Hepatocyte (in vitro differentiated cells): Measurements from ENCODE around the gene NAA11. TPM values are rescaled to one million over a fixed set of nuclear protein-coding genes. Genes with fewer than 3 reads are reported as not detected.

Source experiments
- DNase-seq: peaks from one replicate; pipeline ENCODE4 v3.0.0-alpha.2; 2016; ENCODE audit warnings: low spot score
- H2AFZ ChIP-seq: fragments of 200-600 bp; sonication (generic); 2 replicates; pipeline ENCODE4 v1.6.0; 2016; ENCODE audit warnings: antibody characterized with exemption, mild to moderate bottlenecking
- H3K27ac ChIP-seq: fragments of 200-600 bp; sonication (generic); 2 replicates; pipeline ENCODE4 v1.5.1; 2016; ENCODE audit warnings: mild to moderate bottlenecking
- H3K27me3 ChIP-seq: fragments of 200-600 bp; sonication (generic); 2 replicates; pipeline ENCODE4 v1.6.1; 2016
- H3K36me3 ChIP-seq: fragments of 200-600 bp; sonication (generic); replicated peaks from 2 replicates; pipeline ENCODE4 v1.5.1; 2016; ENCODE audit warnings: low read depth; ENCODE audit not compliant: insufficient read depth
- H3K4me1 ChIP-seq: fragments of 200-600 bp; sonication (generic); 2 replicates; pipeline ENCODE4 v1.5.1; 2016; ENCODE audit warnings: mild to moderate bottlenecking, moderate library complexity; ENCODE audit not compliant: insufficient read depth
- H3K4me2 ChIP-seq: fragments of 200-600 bp; sonication (generic); 2 replicates; pipeline ENCODE4 v1.6.0; 2016
- H3K4me3 ChIP-seq: fragments of 200-600 bp; sonication (generic); 2 replicates; pipeline ENCODE4 v1.5.1; 2016; ENCODE audit warnings: mild to moderate bottlenecking
- H3K79me2 ChIP-seq: fragments of 200-600 bp; sonication (generic); 2 replicates; pipeline ENCODE4 v1.6.0; 2017; ENCODE audit warnings: mild to moderate bottlenecking
- H3K9me2 ChIP-seq: fragments of 200-600 bp; sonication (generic); replicated peaks from 2 replicates; pipeline ENCODE4 v1.6.0; 2017; ENCODE audit warnings: mild to moderate bottlenecking; ENCODE audit not compliant: insufficient read depth
- H3K9me3 ChIP-seq: fragments of 200-600 bp; sonication (generic); 2 replicates; pipeline ENCODE4 v1.5.1; 2016; ENCODE audit warnings: low read depth, mild to moderate bottlenecking
- H4K20me1 ChIP-seq: fragments of 200-600 bp; sonication (generic); 2 replicates; pipeline ENCODE4 v1.6.0; 2016; ENCODE audit warnings: mild to moderate bottlenecking; ENCODE audit not compliant: insufficient read depth, poor library complexity, severe bottlenecking
- EZH2 ChIP-seq: fragments of 200-600 bp; sonication (generic); IDR thresholded peaks from 2 replicates; pipeline ENCODE4 v1.6.1; 2016; ENCODE audit warnings: antibody characterized with exemption, mild to moderate bottlenecking, borderline replicate concordance
- EZH2phosphoT487 ChIP-seq: fragments of 200-600 bp; sonication (generic); IDR thresholded peaks from one replicate; pipeline ENCODE4 v1.6.1; 2018; ENCODE audit warnings: antibody characterized with exemption, mild to moderate bottlenecking, low read depth, moderate library complexity; ENCODE audit not compliant: unreplicated experiment, severe bottlenecking
- WGBS: methylation state at CpG from one replicate; pipeline ENCODE4 v1.1.6; 2016; ENCODE audit warnings: low lambda C conversion rate; ENCODE audit errors: missing lambda C conversion rate; 5-methylcytosine and 5-hydroxymethylcytosine counted together
- polyA plus RNA-seq: library from polyadenylated mRNA; unstranded; fragments of >200 nt; fragmentation: Nextera tagmentation; extraction: Ambion mirVana; gene quantifications from 2 replicates; pipeline ENCODE4 v1.2.1, GENCODE V29; 2016
- total RNA-seq: library from RNA; depleted of rRNA; stranded (reverse); fragments of >200 nt; gene quantifications from 2 replicates; pipeline ENCODE4 v1.2.3, GENCODE V29; 2014
- TF ChIP-seq, protein P1 (sequence below): fragments of 200-600 bp; sonication (generic); IDR thresholded peaks from 2 replicates; pipeline ENCODE4 v1.5.1; 2016; ENCODE audit warnings: antibody characterized with exemption, mild to moderate bottlenecking; ENCODE audit not compliant: poor library complexity

The NAA11 gene
- total and polyA plus RNA-seq, 2 experiments from 2014 or later, result not detected

GRCh38 chr4:79319975-79320374 lies 5.9 kb downstream of the NAA11 start:
- TF ChIP-seq EZH2phosphoT487 (no peak), EZH2 (no peak)
- TF ChIP-seq, protein P1, sequence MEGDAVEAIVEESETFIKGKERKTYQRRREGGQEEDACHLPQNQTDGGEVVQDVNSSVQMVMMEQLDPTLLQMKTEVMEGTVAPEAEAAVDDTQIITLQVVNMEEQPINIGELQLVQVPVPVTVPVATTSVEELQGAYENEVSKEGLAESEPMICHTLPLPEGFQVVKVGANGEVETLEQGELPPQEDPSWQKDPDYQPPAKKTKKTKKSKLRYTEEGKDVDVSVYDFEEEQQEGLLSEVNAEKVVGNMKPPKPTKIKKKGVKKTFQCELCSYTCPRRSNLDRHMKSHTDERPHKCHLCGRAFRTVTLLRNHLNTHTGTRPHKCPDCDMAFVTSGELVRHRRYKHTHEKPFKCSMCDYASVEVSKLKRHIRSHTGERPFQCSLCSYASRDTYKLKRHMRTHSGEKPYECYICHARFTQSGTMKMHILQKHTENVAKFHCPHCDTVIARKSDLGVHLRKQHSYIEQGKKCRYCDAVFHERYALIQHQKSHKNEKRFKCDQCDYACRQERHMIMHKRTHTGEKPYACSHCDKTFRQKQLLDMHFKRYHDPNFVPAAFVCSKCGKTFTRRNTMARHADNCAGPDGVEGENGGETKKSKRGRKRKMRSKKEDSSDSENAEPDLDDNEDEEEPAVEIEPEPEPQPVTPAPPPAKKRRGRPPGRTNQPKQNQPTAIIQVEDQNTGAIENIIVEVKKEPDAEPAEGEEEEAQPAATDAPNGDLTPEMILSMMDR, result no peak
- WGBS, result 84% methylated on average over 4 of the region's 4 CpGs
- no peak for DNase-seq

DNA sequence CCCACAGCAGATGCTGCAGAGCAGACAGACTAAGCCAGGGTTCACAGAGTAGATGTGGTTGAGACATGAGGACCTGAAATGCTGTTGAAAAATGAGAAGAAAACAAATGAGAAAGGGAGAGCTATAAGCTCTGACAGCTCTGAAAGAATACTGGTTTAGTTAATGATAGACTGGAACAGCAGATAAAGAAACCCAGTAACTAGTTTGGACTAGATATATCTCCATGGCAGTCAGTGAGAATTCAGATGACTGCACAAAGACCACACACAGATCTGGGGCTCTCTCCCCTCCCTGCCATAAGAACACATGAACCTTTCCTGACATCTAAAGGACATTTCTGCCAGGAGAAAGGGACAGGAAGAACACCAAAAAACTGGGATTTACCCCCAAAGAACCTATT lies 8.2 kb downstream of the NAA11 start:
- H3K79me2 ChIP-seq, result no peaks in the 10 kb centered on the region
- no peaks in the 10 kb centered on the region for H3K9me2 ChIP-seq
- H3K27ac ChIP-seq, result no peak overlapping the region
- H3K4me2 ChIP-seq, result no peak overlapping the region
- H3K36me3 ChIP-seq, result no peaks in the 10 kb centered on the region
- no peak overlapping the region for H3K4me3 ChIP-seq
- H2AFZ ChIP-seq, result no peak overlapping the region
- no peak for DNase-seq
- TF ChIP-seq, protein P1, result no peak
- TF ChIP-seq EZH2phosphoT487, result no peak
- TF ChIP-seq EZH2, result no peak
- no peaks in the 10 kb centered on the region for H4K20me1 ChIP-seq
- no peaks in the 10 kb centered on the region for H3K4me1 ChIP-seq
- no peaks in the 10 kb centered on the region for H3K9me3 ChIP-seq
- no peaks in the 10 kb centered on the region for H3K27me3 ChIP-seq

More at GRCh38 chr4:79319975-79320374, 5.9 kb downstream of the NAA11 start:
- H2AFZ ChIP-seq, result no peak overlapping the region
- H3K9me3 ChIP-seq, result no peaks in the 10 kb centered on the region
- H4K20me1 ChIP-seq, result no peaks in the 10 kb centered on the region
- no peaks in the 10 kb centered on the region for H3K79me2 ChIP-seq
- H3K4me2 ChIP-seq, result no peak overlapping the region
- no peaks in the 10 kb centered on the region for H3K9me2 ChIP-seq
- H3K36me3 ChIP-seq, result no peaks in the 10 kb centered on the region
- no peaks in the 10 kb centered on the region for H3K27me3 ChIP-seq
- H3K4me1 ChIP-seq, result no peaks in the 10 kb centered on the region
- no peak overlapping the region for H3K27ac ChIP-seq
- H3K4me3 ChIP-seq, result no peak overlapping the region

- no peak overlapping the region for H3K27ac ChIP-seq
- DNase-seq, result no peak
- H3K4me1 ChIP-seq, result no peaks in the 10 kb centered on the region
- no peak overlapping the region for H3K4me3 ChIP-seq
- no peaks in the 10 kb centered on the region for H3K79me2 ChIP-seq
- H3K27me3 ChIP-seq, result no peaks in the 10 kb centered on the region
- H3K4me2 ChIP-seq, result no peak overlapping the region
- no peaks in the 10 kb centered on the region for H3K36me3 ChIP-seq
- H2AFZ ChIP-seq, result no peak overlapping the region
- no peaks in the 10 kb centered on the region for H4K20me1 ChIP-seq
- no peak for TF ChIP-seq EZH2phosphoT487
- H3K9me2 ChIP-seq, result no peaks in the 10 kb centered on the region
- 59% methylated on average over 2 of the region's 2 CpGs for WGBS
- H3K9me3 ChIP-seq, result no peaks in the 10 kb centered on the region
Measured at GRCh38 chr4:79315891-79316290, 10.0 kb downstream of the NAA11 start.

DNA sequence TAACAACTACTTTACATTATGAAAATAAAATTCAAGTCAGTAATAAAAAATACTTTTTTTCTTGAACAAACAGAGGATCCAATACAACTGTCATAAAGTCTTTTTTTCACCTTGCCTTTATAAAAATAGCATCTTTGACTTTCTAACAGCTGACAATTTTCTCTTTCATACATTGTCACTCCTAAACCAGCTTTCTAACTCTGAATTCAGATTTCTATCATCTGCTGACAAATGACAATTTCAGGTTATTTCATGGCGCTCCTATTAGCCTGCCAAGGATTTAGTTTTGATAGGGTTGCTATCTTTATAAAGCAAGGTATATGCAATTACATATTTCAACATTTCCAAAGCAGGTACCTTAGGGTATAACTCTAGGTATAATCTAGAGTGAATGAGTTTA lies 14.6 kb downstream of the NAA11 start:
- H3K9me2 ChIP-seq, result no peaks in the 10 kb centered on the region
- no peaks in the 10 kb centered on the region for H3K9me3 ChIP-seq
- no peak overlapping the region for H3K4me3 ChIP-seq
- H3K79me2 ChIP-seq, result no peaks in the 10 kb centered on the region
- H3K4me1 ChIP-seq, result no peaks in the 10 kb centered on the region
- H3K27me3 ChIP-seq, result no peaks in the 10 kb centered on the region
- H3K36me3 ChIP-seq, result no peaks in the 10 kb centered on the region
- WGBS, result 95% methylated on average over 1 of the region's 1 CpG
- H4K20me1 ChIP-seq, result no peaks in the 10 kb centered on the region
- H3K4me2 ChIP-seq, result no peak overlapping the region
- H2AFZ ChIP-seq, result no peak overlapping the region
- TF ChIP-seq EZH2phosphoT487, result no peak
- TF ChIP-seq EZH2, result no peak
- TF ChIP-seq, protein P1, result no peak
- DNase-seq, result no peak
- H3K27ac ChIP-seq, result no peak overlapping the region
